ENCODE data around the gene MEG3.

Gene MEG3

GRCh38 chr14:100836941-100837804 lies 11.3 kb downstream of the MEG3 start:
- Histone ChIP-seq H3K79me2 (no peaks in the 10 kb centered on the region), H3K4me3 (ENCODE audit: low read depth, low read length) (no peak overlapping the region), H3K27me3 (ENCODE audit: control insufficient read depth, insufficient read depth, low read length) (no peaks in the 10 kb centered on the region), H3K9me3 (ENCODE audit: control insufficient read depth, low read length) (no peaks in the 10 kb centered on the region), H3K27ac (no peak overlapping the region), H3K36me3 (ENCODE audit: control insufficient read depth, insufficient read depth, low read length) (no peaks in the 10 kb centered on the region), H3K4me2 (ENCODE audit: low read length) (no peak overlapping the region), H3K9ac (no peak overlapping the region), H3K4me1 (no peaks in the 10 kb centered on the region), H2AFZ (no peak overlapping the region)
- no peak for TF ChIP-seq CTCF (IDR thresholded peaks at IDR 0.05)

GRCh38 chr14:100837805-100838350 lies 12.0 kb downstream of the MEG3 start:
- no peaks in the 10 kb centered on the region for H3K27me3 ChIP-seq (ENCODE audit: control insufficient read depth, insufficient read depth, low read length)
- H3K36me3 ChIP-seq (ENCODE audit: control insufficient read depth, insufficient read depth, low read length), result no peaks in the 10 kb centered on the region
- H2AFZ ChIP-seq, result no peak overlapping the region
- H3K4me2 ChIP-seq (ENCODE audit: low read length), result no peak overlapping the region
- no peak overlapping the region for H3K27ac ChIP-seq
- no peaks in the 10 kb centered on the region for H3K79me2 ChIP-seq
- H3K9ac ChIP-seq, result no peak overlapping the region
- H3K4me3 ChIP-seq (ENCODE audit: low read depth, low read length), result no peak overlapping the region
- no peaks in the 10 kb centered on the region for H3K9me3 ChIP-seq (ENCODE audit: control insufficient read depth, low read length)
- H3K4me1 ChIP-seq, result no peaks in the 10 kb centered on the region
- no peak for TF ChIP-seq CTCF (IDR thresholded peaks at IDR 0.05)

- H3K4me2 ChIP-seq (ENCODE audit: low read length), result no peak overlapping the region
- H3K4me1 ChIP-seq, result no peaks in the 10 kb centered on the region
- H3K36me3 ChIP-seq (ENCODE audit: control insufficient read depth, insufficient read depth, low read length), result no peaks in the 10 kb centered on the region
- H3K79me2 ChIP-seq, result no peaks in the 10 kb centered on the region
- no peak overlapping the region for H3K9ac ChIP-seq
- H2AFZ ChIP-seq, result no peak overlapping the region
- no peak overlapping the region for H3K4me3 ChIP-seq (ENCODE audit: low read depth, low read length)
- no peaks in the 10 kb centered on the region for H3K27me3 ChIP-seq (ENCODE audit: control insufficient read depth, insufficient read depth, low read length)
- TF ChIP-seq CTCF (IDR thresholded peaks at IDR 0.05), result no peak
- no peaks in the 10 kb centered on the region for H3K9me3 ChIP-seq (ENCODE audit: control insufficient read depth, low read length)
- H3K27ac ChIP-seq, result no peak overlapping the region
Observed at GRCh38 chr14:100838493-100839314, 12.8 kb downstream of the MEG3 start.

- Histone ChIP-seq H2AFZ (no peak overlapping the region), H3K4me3 (ENCODE audit: low read depth, low read length) (no peak overlapping the region), H3K9me3 (ENCODE audit: control insufficient read depth, low read length) (no peaks in the 10 kb centered on the region), H3K4me1 (no peaks in the 10 kb centered on the region), H3K27me3 (ENCODE audit: control insufficient read depth, insufficient read depth, low read length) (no peaks in the 10 kb centered on the region), H3K4me2 (ENCODE audit: low read length) (no peak overlapping the region), H3K27ac (no peak overlapping the region), H3K36me3 (ENCODE audit: control insufficient read depth, insufficient read depth, low read length) (no peaks in the 10 kb centered on the region), H3K9ac (no peak overlapping the region), H3K79me2 (no peaks in the 10 kb centered on the region)
- TF ChIP-seq CTCF (IDR thresholded peaks at IDR 0.05), result no peak
Observed at GRCh38 chr14:100839315-100839585, 13.3 kb downstream of the MEG3 start.
